Calu3 (cell line): Measurements from ENCODE around the gene CAPN2. TPM values are rescaled to one million over a fixed set of nuclear protein-coding genes. Genes with fewer than 3 reads are reported as not detected.

Source experiments
- BruUV-seq: library from RNA; stranded (reverse); fragments of 400-500 nt; replicated peaks from 2 replicates; lab custom pipeline; 2021; lab: Mats Ljungman, UMichigan
- CTCF ChIA-PET: fragments of 300-600 bp; sonication (Branson Sonifier 250); formaldehyde crosslinking; loops from one replicate; lab custom pipeline; 2022; ENCODE audit warnings: antibody characterized with exemption; lab: Charles Lee
- DNase-seq: peaks from one replicate; pipeline ENCODE4 v3.0.0; 2022
- H3K27ac Mint-ChIP-seq: one replicate; pipeline ENCODE4 v1.8.0; 2022; ENCODE audit warnings: mixed read lengths; ENCODE audit not compliant: unreplicated experiment
- H3K27me3 Mint-ChIP-seq: one replicate; pipeline ENCODE4 v1.8.0; 2022; ENCODE audit warnings: mixed read lengths; ENCODE audit not compliant: unreplicated experiment
- H3K36me3 Mint-ChIP-seq: one replicate; pipeline ENCODE4 v1.8.0; 2022; ENCODE audit warnings: mild to moderate bottlenecking, moderate library complexity, mixed read lengths; ENCODE audit not compliant: insufficient read depth, unreplicated experiment
- H3K4me1 Mint-ChIP-seq: one replicate; pipeline ENCODE4 v1.8.0; 2022; ENCODE audit warnings: mild to moderate bottlenecking, low read depth, mixed read lengths; ENCODE audit not compliant: unreplicated experiment
- H3K4me3 Mint-ChIP-seq: one replicate; pipeline ENCODE4 v1.8.0; 2022; ENCODE audit warnings: mild to moderate bottlenecking, low read depth, moderate library complexity, mixed read lengths; ENCODE audit not compliant: unreplicated experiment
- H3K9me3 Mint-ChIP-seq: one replicate; pipeline ENCODE4 v1.8.0; 2022; ENCODE audit warnings: low read depth, mixed read lengths; ENCODE audit not compliant: unreplicated experiment
- CTCF ChIP-seq: fragments of 200-600 bp; IDR thresholded peaks from one replicate; pipeline ENCODE4 v1.8.0; 2022; ENCODE audit warnings: antibody characterized with exemption; ENCODE audit not compliant: unreplicated experiment
- intact Hi-C: fragments of 100-400 bp; cut with micrococcal nuclease; formaldehyde crosslinking; loops from one replicate; pipeline ENCODE4 v1.10.0; 2022; ENCODE audit not compliant: unreplicated experiment
- total RNA-seq: library from RNA; stranded (reverse); gene quantifications from 2 replicates; pipeline ENCODE4 v1.2.3, GENCODE V29; 2022

CAPN2 gene
- total RNA-seq, 1 experiment from 2014 or later = 266 TPM

GRCh38 chr1:223714421-223714724 lies 2.0 kb downstream of the CAPN2 start:
- Mint-ChIP-seq H3K36me3 (peaks cover 64% of the 10 kb centered on the region), H3K9me3 (no peaks in the 10 kb centered on the region), H3K27me3 (no peaks in the 10 kb centered on the region), H3K4me1 (peaks cover 67% of the 10 kb centered on the region), H3K27ac (peak overlapping the region; percentile 94), H3K4me3 (peak overlapping the region; percentile 80)
- no TSS peak for BruUV-seq
- CTCF ChIA-PET = interaction anchor here (0.8 to 0.9 kb wide), 2 partner anchors 13 to 695 kb away, joined by 3 read pairs; no protein-coding TSS in a partner anchor
- no peak for TF ChIP-seq CTCF
- no peak for DNase-seq
- intact Hi-C loops = loop anchor here (2.0 kb wide), 1 partner anchor 26 kb away; no protein-coding TSS in a partner anchor

- no peaks in the 10 kb centered on the region for H3K27me3 Mint-ChIP-seq
- no peak for TF ChIP-seq CTCF
- H3K4me1 Mint-ChIP-seq = peaks cover 73% of the 10 kb centered on the region
- BruUV-seq = TSS peak; percentile 91
- DNase-seq = peak; percentile 89
- CTCF ChIA-PET = interaction anchor here (0.5 to 1.0 kb wide), 4 partner anchors 16 to 694 kb away, joined by 3 to 5 read pairs (median 3); no protein-coding TSS in a partner anchor
- H3K27ac Mint-ChIP-seq = peak overlapping the region; percentile 94
- H3K4me3 Mint-ChIP-seq = peak overlapping the region; percentile 80
- peaks cover 71% of the 10 kb centered on the region for H3K36me3 Mint-ChIP-seq
- no peaks in the 10 kb centered on the region for H3K9me3 Mint-ChIP-seq
- intact Hi-C loops = loop anchor here (1.0 to 2.0 kb wide), 2 partner anchors 26 to 57 kb away; no protein-coding TSS in a partner anchor
Observed at GRCh38 chr1:223714849-223715603, 2.7 kb downstream of the CAPN2 start.

GRCh38 chr1:223715604-223716172 lies 3.3 kb downstream of the CAPN2 start:
- Mint-ChIP-seq H3K27me3 (no peaks in the 10 kb centered on the region), H3K27ac (peak overlapping the region; percentile 94), H3K4me3 (peak overlapping the region; percentile 80), H3K9me3 (no peaks in the 10 kb centered on the region), H3K4me1 (peaks cover 76% of the 10 kb centered on the region), H3K36me3 (peaks cover 78% of the 10 kb centered on the region)
- CTCF ChIA-PET = interaction anchor here (0.5 to 1.0 kb wide), 3 partner anchors 17 to 578 kb away, joined by 3 to 5 read pairs (median 3); no protein-coding TSS in a partner anchor
- DNase-seq = no peak
- no peak for TF ChIP-seq CTCF
- no TSS peak for BruUV-seq
- intact Hi-C loops = loop anchor here (1.0 to 2.0 kb wide), 2 partner anchors 25 to 57 kb away; no protein-coding TSS in a partner anchor

GRCh38 chr1:223716302-223716862 lies 4.0 kb downstream of the CAPN2 start:
- no peaks in the 10 kb centered on the region for H3K27me3 Mint-ChIP-seq
- peaks cover 76% of the 10 kb centered on the region for H3K4me1 Mint-ChIP-seq
- CTCF ChIA-PET = no interaction called here
- no TSS peak for BruUV-seq
- H3K27ac Mint-ChIP-seq = peak overlapping the region; percentile 45
- intact Hi-C loops = no loop called here
- no peak for TF ChIP-seq CTCF
- H3K36me3 Mint-ChIP-seq = peaks cover 79% of the 10 kb centered on the region
- peak overlapping the region; percentile 20 for H3K4me3 Mint-ChIP-seq
- no peaks in the 10 kb centered on the region for H3K9me3 Mint-ChIP-seq
- DNase-seq = no peak
